Head of caudate nucleus (tissue), 42 donors: ENCODE data around the gene BBS4.
"Not testable (repeated sequence)": the region's sequence is repeated elsewhere in the genome, so short reads cannot be mapped to it uniquely, and the experiment has no call there.

ENCODE experiments used
- DNase-seq, 42 donors: peaks; one replicate each; pipeline versions ENCODE4 v3.0.0 to v3.0.0-alpha.2; 2020 to 2021; ENCODE audit warnings: mixed read lengths in 7 of 42
- intact Hi-C: fragments of 100-400 bp; cut with DNase I; formaldehyde crosslinking; loops from one replicate; pipeline ENCODE4 v1.15.0; 2022

The BBS4 gene

GRCh38 chr15:72685301-72685924 lies 594 bp upstream of the BBS4 start:
- DNase-seq, result peak in 14 of 42 donors; percentile 4 to 51 (median 18)
- intact Hi-C loops, result no loop called here

GRCh38 chr15:72688697-72689096 lies 2.7 kb downstream of the BBS4 start:
- no peak for DNase-seq
- intact Hi-C loops, result no loop called here

- intact Hi-C loops, result no loop called here
- no peak for DNase-seq
Measured at GRCh38 chr15:72690938-72691337, 4.9 kb downstream of the BBS4 start.

- no peak for DNase-seq
- intact Hi-C loops, result no loop called here
Measured at GRCh38 chr15:72698938-72699337, 12.9 kb downstream of the BBS4 start.

GRCh38 chr15:72700076-72700475 lies 14.1 kb downstream of the BBS4 start:
- DNase-seq, result no peak
- intact Hi-C loops, result no loop called here

GRCh38 chr15:72706266-72706665 lies 20.3 kb downstream of the BBS4 start:
- DNase-seq, result no peak
- intact Hi-C loops, result no loop called here

GRCh38 chr15:72708551-72709303 lies 22.7 kb downstream of the BBS4 start:
- DNase-seq, intact Hi-C loops: not testable (repeated sequence)

GRCh38 chr15:72722071-72722696 lies 36.2 kb downstream of the BBS4 start:
- intact Hi-C loops, result no loop called here
- DNase-seq, result peak; percentile 48 to 88 (median 72)

- DNase-seq, result no peak
- intact Hi-C loops, result no loop called here
Measured at GRCh38 chr15:72724028-72724427, 38.0 kb downstream of the BBS4 start.

- intact Hi-C loops, result no loop called here
- no peak for DNase-seq
Measured at GRCh38 chr15:72725446-72725845, 39.4 kb downstream of the BBS4 start.

GRCh38 chr15:72725851-72726250 lies 39.8 kb downstream of the BBS4 start:
- DNase-seq, intact Hi-C loops: not testable (repeated sequence)

GRCh38 chr15:72727154-72727553 lies 41.1 kb downstream of the BBS4 start:
- intact Hi-C loops, result no loop called here
- DNase-seq, result no peak

- DNase-seq, intact Hi-C loops: not testable (repeated sequence)
Measured at GRCh38 chr15:72728249-72728648, 42.2 kb downstream of the BBS4 start.

GRCh38 chr15:72728821-72729220 lies 42.8 kb downstream of the BBS4 start:
- intact Hi-C loops, result no loop called here
- no peak for DNase-seq

- intact Hi-C loops, result no loop called here
Measured at GRCh38 chr15:72732086-72732485, 46.1 kb downstream of the BBS4 start.

GRCh38 chr15:72732516-72732915 lies 46.5 kb downstream of the BBS4 start:
- intact Hi-C loops, result no loop called here
- no peak for DNase-seq

More at GRCh38 chr15:72732086-72732485, 46.1 kb downstream of the BBS4 start:
- DNase-seq, result no peak

GRCh38 chr15:72733941-72734738 lies 48.1 kb downstream of the BBS4 start:
- intact Hi-C loops, result no loop called here
- DNase-seq, result no peak

GRCh38 chr15:72735111-72735510 lies 49.1 kb downstream of the BBS4 start:
- DNase-seq, result no peak
- intact Hi-C loops, result no loop called here

- DNase-seq, result no peak
- intact Hi-C loops, result no loop called here
Measured at GRCh38 chr15:72737061-72737460, 51.1 kb downstream of the BBS4 start.

- intact Hi-C loops, result no loop called here
- no peak for DNase-seq
Measured at GRCh38 chr15:72737723-72738122, 51.7 kb downstream of the BBS4 start.
